Kidney (tissue), 14 donors: Measurements from ENCODE around the gene WWC1. TPM values are rescaled to one million over a fixed set of nuclear protein-coding genes. Genes with fewer than 3 reads are reported as not detected.

Source experiments
- DNase-seq, 5 donors: peaks; one replicate each; pipeline ENCODE4 v3.0.0-alpha.2; 2013 to 2020
- FAIRE-seq: peaks from 2 replicates; lab custom pipeline; 2012; peaks lifted over from hg19 to GRCh38; lab: Jason Lieb, UNC
- H3K27ac ChIP-seq, 2 donors: one replicate each; pipeline ENCODE4 v1.7.0; 2013; ENCODE audit warnings: low read depth in 2 of 2, low read length in 2 of 2, inconsistent platforms in 1 of 2
- H3K27me3 ChIP-seq: one replicate; pipeline ENCODE4 v1.7.1; 2013; ENCODE audit warnings: low read length, inconsistent platforms; ENCODE audit not compliant: control insufficient read depth, insufficient read depth
- H3K36me3 ChIP-seq, 3 donors: one replicate each; pipeline versions ENCODE4 v1.7.0 to v1.7.1; 2013; ENCODE audit warnings: low read length in 3 of 3, control low read depth in 1 of 3, inconsistent platforms in 1 of 3; ENCODE audit not compliant: insufficient read depth in 3 of 3, control insufficient read depth in 2 of 3
- H3K4me1 ChIP-seq, 3 donors: one replicate each; pipeline versions ENCODE4 v1.7.0 to v1.7.1; 2013; ENCODE audit warnings: low read length in 3 of 3, inconsistent platforms in 1 of 3, low read depth in 1 of 3; ENCODE audit not compliant: control insufficient read depth in 2 of 3, insufficient read depth in 2 of 3
- H3K4me3 ChIP-seq, 3 donors: one replicate each; pipeline versions ENCODE4 v1.7.0 to v1.8.1; 2013; ENCODE audit warnings: low read length in 3 of 3, control low read depth in 1 of 3, inconsistent platforms in 1 of 3
- H3K9ac ChIP-seq, 3 donors: one replicate each; pipeline versions ENCODE4 v1.7.0 to v1.7.1; 2013; ENCODE audit warnings: low read length in 3 of 3, control low read depth in 1 of 3, inconsistent platforms in 1 of 3
- H3K9me3 ChIP-seq, 3 donors: one replicate each; pipeline versions ENCODE4 v1.7.0 to v1.7.1; 2013; ENCODE audit warnings: low read length in 3 of 3, control low read depth in 1 of 3, inconsistent platforms in 1 of 3; ENCODE audit not compliant: control insufficient read depth in 2 of 3, insufficient read depth in 1 of 3
- CTCF ChIP-seq: IDR thresholded peaks from 3 replicates; pipeline ENCODE4 v1.5.1; 2012; ENCODE audit warnings: mild to moderate bottlenecking, moderate library complexity, borderline replicate concordance; ENCODE audit not compliant: insufficient read depth; ENCODE audit errors: extremely low read depth
- intact Hi-C: fragments of 100-400 bp; cut with DNase I; formaldehyde crosslinking; loops from one replicate; pipeline ENCODE4 v1.11.1; 2022
- polyA plus RNA-seq: library from polyadenylated mRNA; stranded (reverse); fragments of 350-450 nt; fragmentation: Illumina TruSeq; extraction: RNeasy Lipid Tissue Mini Kit (QIAGEN cat#74804); gene quantifications from one replicate; pipeline ENCODE4 v1.2.3, GENCODE V29; 2014; ENCODE audit warnings: low read depth, low replicate concordance; ENCODE audit not compliant: insufficient read depth
- total RNA-seq: library from RNA; stranded (reverse); fragmentation: NEBNext Ultra II Directional; extraction: Animal tissue kit (Norgen Biotek cat#: 25700); gene quantifications from one replicate; pipeline ENCODE4 v1.2.1, GENCODE V29; 2021
- donor health status: control.
- donor health status: control.
- donor health status: control.
- donor health status: control.
- donor health status: control.
- donor health status: DM: yes; HTN: yes; CAD: no.
- donor health status: Normal renal cell carcinoma (clear cell type).

WWC1 gene
- total and polyA plus RNA-seq, 2 donors from 2014 or later: 74.4 to 174 TPM

- DNase-seq (peak in 1 of 5 donors; percentile 27), FAIRE-seq (no peak)
- Histone ChIP-seq H3K27me3 (no peaks in the 10 kb centered on the region), H3K4me3 (no peak overlapping the region), H3K9ac (no peak overlapping the region), H3K36me3 (no peaks in the 10 kb centered on the region), H3K9me3 (no peaks in the 10 kb centered on the region), H3K27ac (no peak overlapping the region), H3K4me1 (peaks cover 2 to 18% (median 15%) of the 10 kb centered on the region in 3 donors)
- no peak for TF ChIP-seq CTCF
- intact Hi-C loops: no loop called here
These were observed 25.4 kb upstream of the WWC1 start for GRCh38 chr5:168266016-168266415.

- peak overlapping the region in 2 of 3 donors; percentile 56 to 64 for H3K9ac ChIP-seq
These were observed 22.2 kb upstream of the WWC1 start for GRCh38 chr5:168268949-168269936.

GRCh38 chr5:168269937-168270330, 21.5 kb upstream of the WWC1 start:
- H3K27ac ChIP-seq: no peak overlapping the region
- H3K4me1 ChIP-seq: peaks cover 2 to 18% (median 9%) of the 10 kb centered on the region in 3 donors
- H3K4me3 ChIP-seq: peak overlapping the region in 1 of 3 donors; percentile 59
- FAIRE-seq (no peak), DNase-seq (peak in 2 of 5 donors; percentile 17 to 29)
- intact Hi-C loops: no loop called here
- H3K9ac ChIP-seq: peak overlapping the region in 1 of 3 donors; percentile 48
- no peaks in the 10 kb centered on the region for H3K9me3 ChIP-seq
- H3K36me3 ChIP-seq: no peaks in the 10 kb centered on the region
- TF ChIP-seq CTCF: no peak
- no peaks in the 10 kb centered on the region for H3K27me3 ChIP-seq

More at GRCh38 chr5:168268949-168269936, 22.2 kb upstream of the WWC1 start:
- Histone ChIP-seq H3K36me3 (no peaks in the 10 kb centered on the region), H3K27ac (peak overlapping the region in 1 of 2 donors; percentile 34), H3K4me1 (peaks cover 2 to 18% (median 9%) of the 10 kb centered on the region in 3 donors), H3K4me3 (peak overlapping the region; percentile 23 to 59 (median 31)), H3K27me3 (no peaks in the 10 kb centered on the region), H3K9me3 (no peaks in the 10 kb centered on the region)
- peak; percentile 92 for TF ChIP-seq CTCF
- peak; percentile 68 for FAIRE-seq
- intact Hi-C loops: no loop called here
- peak; percentile 96 to 98 (median 97) for DNase-seq
